Subcutaneous adipose tissue (tissue), 4 donors: ENCODE results near the gene VENTX. TPM values are rescaled to one million over a fixed set of nuclear protein-coding genes. Genes with fewer than 3 reads are reported as not detected.

Source experiments
- total RNA-seq, 4 donors: library from RNA; depleted of rRNA; stranded (reverse); fragments of >200 nt; gene quantifications; one replicate each; pipeline ENCODE4 v1.1.0, GENCODE V29; 2016
- TF ChIP-seq, protein P1 (sequence below): fragments of 450-650 bp; IDR thresholded peaks from one replicate; pipeline ENCODE4 v1.5.1; 2016; ENCODE audit warnings: low read depth, mild to moderate bottlenecking, control low read depth, antibody characterized with exemption, moderate library complexity

Gene VENTX
- total RNA-seq, 4 donors from 2014 or later, result 1.3 to 3.6 (median 2.9) TPM

DNA sequence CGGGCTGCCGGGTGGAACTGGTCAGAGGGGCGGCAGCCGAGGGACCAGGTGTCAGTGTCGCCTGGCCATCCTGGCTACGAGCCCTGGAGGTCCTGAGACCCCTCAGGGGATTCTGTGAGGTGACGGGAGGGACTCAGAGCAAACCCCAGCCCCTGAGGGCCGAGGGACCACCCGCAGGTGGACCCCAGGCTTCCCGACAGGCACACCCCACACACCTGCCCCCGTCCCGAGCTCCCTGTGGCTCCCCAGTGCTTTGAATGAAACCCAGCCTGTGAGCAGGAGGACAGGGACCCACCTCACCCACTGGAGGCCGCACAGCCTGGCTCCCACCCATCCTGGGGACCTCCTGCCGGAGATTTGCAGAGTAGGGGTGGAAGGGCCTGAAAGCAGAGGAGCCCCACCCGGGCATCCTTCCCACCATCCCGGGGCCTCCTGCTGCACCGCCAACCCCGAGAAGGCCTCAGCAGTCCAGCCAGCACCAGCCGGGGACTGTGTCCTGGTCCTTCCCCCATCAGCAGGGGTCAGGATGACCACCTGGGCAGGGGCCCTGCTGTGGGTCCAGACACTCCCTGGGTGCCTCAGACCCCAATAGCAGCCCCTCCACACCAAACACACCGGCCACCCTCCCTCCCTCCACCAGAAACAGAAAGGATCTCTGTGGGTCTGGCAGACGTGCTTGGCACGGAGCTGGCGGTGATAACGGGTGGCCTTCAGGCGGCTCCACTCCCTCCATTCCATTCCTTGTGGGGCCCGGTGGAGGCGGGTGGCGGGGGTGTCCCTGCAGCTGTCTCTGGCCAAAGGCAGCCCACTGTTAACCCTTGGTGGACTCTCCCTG is 13.9 kb downstream of the VENTX start:
- TF ChIP-seq, protein P1, sequence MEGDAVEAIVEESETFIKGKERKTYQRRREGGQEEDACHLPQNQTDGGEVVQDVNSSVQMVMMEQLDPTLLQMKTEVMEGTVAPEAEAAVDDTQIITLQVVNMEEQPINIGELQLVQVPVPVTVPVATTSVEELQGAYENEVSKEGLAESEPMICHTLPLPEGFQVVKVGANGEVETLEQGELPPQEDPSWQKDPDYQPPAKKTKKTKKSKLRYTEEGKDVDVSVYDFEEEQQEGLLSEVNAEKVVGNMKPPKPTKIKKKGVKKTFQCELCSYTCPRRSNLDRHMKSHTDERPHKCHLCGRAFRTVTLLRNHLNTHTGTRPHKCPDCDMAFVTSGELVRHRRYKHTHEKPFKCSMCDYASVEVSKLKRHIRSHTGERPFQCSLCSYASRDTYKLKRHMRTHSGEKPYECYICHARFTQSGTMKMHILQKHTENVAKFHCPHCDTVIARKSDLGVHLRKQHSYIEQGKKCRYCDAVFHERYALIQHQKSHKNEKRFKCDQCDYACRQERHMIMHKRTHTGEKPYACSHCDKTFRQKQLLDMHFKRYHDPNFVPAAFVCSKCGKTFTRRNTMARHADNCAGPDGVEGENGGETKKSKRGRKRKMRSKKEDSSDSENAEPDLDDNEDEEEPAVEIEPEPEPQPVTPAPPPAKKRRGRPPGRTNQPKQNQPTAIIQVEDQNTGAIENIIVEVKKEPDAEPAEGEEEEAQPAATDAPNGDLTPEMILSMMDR, result no peak

DNA sequence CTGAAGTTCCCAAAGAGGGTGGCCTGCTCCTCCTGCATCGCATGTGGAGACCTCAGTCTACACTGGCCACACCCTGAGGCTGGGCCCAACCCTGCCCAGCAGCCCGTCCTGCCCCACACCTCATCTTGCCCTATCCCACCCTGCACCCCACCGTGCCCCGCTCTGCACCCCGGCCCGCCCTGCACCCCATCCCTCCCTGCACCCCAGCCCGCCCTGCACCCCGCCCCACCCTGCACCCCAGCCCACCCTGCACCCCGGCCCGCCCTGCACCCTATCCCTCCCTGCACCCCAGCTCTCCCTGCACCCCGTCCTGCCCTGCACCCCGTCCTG is 14.5 kb downstream of the VENTX start:
- TF ChIP-seq, protein P1, result no peak

DNA sequence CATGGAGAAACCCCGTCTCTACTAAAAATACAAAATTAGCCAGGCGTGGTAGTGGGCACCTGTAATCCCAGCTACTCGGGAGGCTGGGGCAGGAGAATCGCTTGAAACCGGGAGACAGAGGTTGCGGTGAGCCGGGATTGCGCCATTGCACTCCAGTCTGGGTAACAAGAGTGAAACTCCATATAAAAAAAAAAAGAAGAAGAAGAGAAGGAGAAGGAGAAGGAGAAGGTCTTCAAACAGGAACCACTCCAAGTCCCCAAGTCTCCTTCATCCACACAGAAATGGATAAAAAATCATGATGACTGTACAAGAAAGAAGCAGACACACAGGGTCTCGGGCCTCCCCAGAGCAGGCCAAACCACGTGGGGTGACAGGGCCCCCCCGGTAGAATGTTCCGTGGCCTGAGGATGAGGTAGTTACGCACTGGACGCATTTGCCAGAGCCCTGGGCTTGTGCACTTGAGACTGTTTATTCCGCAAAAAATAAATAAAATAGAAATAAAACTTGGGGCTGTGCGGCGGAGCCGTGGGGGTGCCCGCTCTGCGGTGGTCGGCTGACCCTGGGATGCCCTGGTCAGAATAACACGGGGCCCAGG is 15.8 kb downstream of the VENTX start:
- TF ChIP-seq, protein P1, result no peak

DNA sequence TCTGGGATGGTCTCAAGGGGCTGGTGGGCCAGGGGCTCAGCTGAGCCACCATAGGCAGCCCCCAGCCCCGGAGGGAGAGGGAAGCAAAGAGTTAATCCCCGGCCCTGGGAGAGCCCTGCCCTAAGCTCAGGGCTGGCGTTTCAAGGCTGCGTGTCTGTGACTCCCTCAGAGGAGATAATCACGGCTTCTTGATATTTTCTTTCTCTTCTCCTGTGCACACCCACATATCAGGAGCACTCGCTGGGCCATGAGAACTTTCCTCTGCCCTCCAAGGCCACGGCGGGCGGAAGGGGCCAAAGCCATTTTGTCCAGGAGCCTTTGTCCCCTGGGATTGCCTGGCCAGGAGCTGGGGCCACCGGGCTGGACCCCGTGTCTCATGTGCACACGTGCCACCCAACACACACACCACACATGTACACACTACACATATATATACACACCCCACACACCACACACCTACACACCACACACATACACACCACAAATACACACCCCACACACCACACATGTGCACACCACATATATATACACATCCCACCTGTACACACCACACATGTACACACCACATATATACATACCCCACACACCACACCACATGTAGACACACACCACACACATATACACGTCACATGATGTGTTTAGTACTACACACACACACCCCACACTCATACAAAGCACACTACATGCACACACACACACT is 16.9 kb downstream of the VENTX start:
- TF ChIP-seq, protein P1, result no peak

DNA sequence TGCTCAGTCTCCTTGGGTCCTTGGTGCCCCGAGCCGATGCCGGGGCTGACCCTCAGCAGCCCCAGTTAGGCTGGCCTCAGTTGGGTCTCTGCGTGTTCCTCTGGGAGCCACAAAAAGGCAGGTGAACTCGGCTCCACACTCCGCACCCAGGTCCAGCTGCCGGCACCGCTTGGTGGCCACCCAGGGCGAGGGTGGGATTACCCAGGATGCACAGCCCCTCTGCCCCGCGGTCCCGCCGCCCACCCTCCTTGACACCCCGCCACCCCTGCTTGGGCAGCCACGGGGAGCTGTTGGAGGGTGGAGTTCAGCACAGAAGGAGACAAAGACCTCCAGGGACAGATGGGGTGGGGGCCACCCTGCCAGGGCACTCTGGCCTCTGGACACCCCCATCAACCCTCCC is 17.7 kb downstream of the VENTX start:
- TF ChIP-seq, protein P1, result no peak

DNA sequence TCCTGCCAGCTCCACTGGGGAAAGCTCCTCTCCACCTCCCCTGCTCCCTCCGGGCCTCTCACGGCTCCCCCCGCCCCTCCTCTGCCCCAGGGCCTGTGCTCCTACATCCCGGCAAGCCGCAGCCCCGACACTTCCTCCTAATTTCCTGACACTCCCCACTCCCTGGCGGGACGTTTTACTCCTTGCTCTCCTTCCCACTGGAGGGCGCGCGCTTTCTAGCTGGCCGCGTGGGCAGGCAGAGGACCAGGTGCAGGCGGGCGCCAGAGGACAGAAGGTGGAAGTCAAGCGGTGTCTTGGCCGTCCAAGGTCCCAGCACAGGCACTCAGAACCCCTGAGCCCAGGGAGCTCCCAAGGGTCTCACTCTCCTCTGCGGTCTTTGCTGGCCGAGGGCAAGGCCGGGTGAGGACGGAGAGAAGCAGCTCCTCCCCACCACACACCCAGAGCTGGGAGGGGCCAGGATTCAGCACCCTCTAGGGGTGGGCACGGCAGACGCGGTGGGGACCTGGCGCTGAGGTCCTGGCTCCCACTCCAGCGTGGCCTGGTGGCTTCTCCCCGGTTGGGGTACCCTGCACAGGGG is 19.9 kb downstream of the VENTX start:
- TF ChIP-seq, protein P1, result no peak
